ENCODE data around the gene TENM3.

Gene TENM3

DNA sequence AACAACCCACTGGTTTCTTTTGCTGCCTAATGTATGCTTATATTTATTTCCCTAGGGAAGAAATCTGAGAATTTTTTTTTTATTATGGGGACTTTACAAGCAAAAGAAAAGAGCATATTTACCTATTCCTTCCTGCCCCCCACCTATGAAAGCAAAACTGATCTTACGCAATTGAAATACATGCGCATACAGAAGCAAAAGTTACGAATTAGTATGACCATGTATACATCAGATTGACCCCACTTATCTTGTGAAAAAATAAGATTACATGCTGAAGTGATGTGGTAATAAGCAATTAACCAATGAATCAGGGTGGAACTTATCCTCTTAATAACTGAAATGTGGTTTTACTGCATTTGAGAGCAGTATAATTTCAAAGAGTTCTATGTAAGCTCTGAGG, 151.0 kb downstream of the TENM3 start:
- TF ChIP-seq EZH2 (IDR thresholded peaks at IDR 0.05; ENCODE audit: borderline replicate concordance, low read length) (no peak), CTCF (IDR thresholded peaks at IDR 0.05; ENCODE audit: low read length) (no peak)
- Histone ChIP-seq H3K27ac (ENCODE audit: low read depth, low read length, poor library complexity, severe bottlenecking) (no peak overlapping the region), H3K9me2 (ENCODE audit: low read depth, low read length) (no peaks in the 10 kb centered on the region), H3K4me3 (ENCODE audit: low read depth, low read length, poor library complexity, severe bottlenecking) (no peak overlapping the region), H4K20me1 (ENCODE audit: insufficient read depth, low read length) (no peaks in the 10 kb centered on the region), H3K36me3 (ENCODE audit: insufficient read depth, low read length) (no peaks in the 10 kb centered on the region), H3K9ac (ENCODE audit: low read length) (no peak overlapping the region), H3K9me3 (ENCODE audit: low read length) (no peaks in the 10 kb centered on the region), H3K4me1 (ENCODE audit: insufficient read depth, low read length, severe bottlenecking) (no peaks in the 10 kb centered on the region), H2AFZ (ENCODE audit: low read length) (no peak overlapping the region), H3K79me2 (ENCODE audit: insufficient read depth, low read length) (no peaks in the 10 kb centered on the region), H3K27me3 (ENCODE audit: insufficient read depth, low read length) (no peaks in the 10 kb centered on the region), H3K4me2 (ENCODE audit: low read length) (no peak overlapping the region), H3F3A (ENCODE audit: insufficient read depth, low read length) (no peaks in the 10 kb centered on the region)

DNA sequence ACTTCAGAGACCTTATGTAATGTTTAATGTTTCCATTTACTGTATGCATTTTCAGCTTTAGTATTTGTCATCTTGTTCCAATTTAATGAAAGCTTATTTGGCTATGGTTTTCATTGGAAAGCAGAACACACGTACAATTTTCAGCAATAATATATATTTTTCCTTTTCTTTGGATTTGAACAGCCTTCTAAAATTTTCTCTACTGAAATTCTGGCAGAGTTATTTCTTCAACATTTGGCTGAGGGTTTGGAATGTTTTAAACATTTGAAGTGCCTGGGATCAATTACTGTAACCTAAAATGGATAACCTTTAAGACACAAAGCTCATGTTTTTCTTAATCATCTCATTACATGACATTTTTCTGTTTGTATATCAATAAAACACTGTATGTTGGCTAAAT, 156.9 kb downstream of the TENM3 start:
- Histone ChIP-seq H3K4me3 (ENCODE audit: low read depth, low read length, poor library complexity, severe bottlenecking) (no peak overlapping the region), H3K9ac (ENCODE audit: low read length) (no peak overlapping the region), H3K9me2 (ENCODE audit: low read depth, low read length) (no peaks in the 10 kb centered on the region), H4K20me1 (ENCODE audit: insufficient read depth, low read length) (no peaks in the 10 kb centered on the region), H3K27me3 (ENCODE audit: insufficient read depth, low read length) (no peaks in the 10 kb centered on the region), H3K79me2 (ENCODE audit: insufficient read depth, low read length) (no peaks in the 10 kb centered on the region), H3F3A (ENCODE audit: insufficient read depth, low read length) (no peaks in the 10 kb centered on the region), H2AFZ (ENCODE audit: low read length) (no peak overlapping the region), H3K9me3 (ENCODE audit: low read length) (no peaks in the 10 kb centered on the region), H3K4me2 (ENCODE audit: low read length) (no peak overlapping the region), H3K36me3 (ENCODE audit: insufficient read depth, low read length) (no peaks in the 10 kb centered on the region), H3K4me1 (ENCODE audit: insufficient read depth, low read length, severe bottlenecking) (no peaks in the 10 kb centered on the region), H3K27ac (ENCODE audit: low read depth, low read length, poor library complexity, severe bottlenecking) (no peak overlapping the region)
- TF ChIP-seq EZH2 (IDR thresholded peaks at IDR 0.05; ENCODE audit: borderline replicate concordance, low read length) (no peak), CTCF (IDR thresholded peaks at IDR 0.05; ENCODE audit: low read length) (no peak)

DNA sequence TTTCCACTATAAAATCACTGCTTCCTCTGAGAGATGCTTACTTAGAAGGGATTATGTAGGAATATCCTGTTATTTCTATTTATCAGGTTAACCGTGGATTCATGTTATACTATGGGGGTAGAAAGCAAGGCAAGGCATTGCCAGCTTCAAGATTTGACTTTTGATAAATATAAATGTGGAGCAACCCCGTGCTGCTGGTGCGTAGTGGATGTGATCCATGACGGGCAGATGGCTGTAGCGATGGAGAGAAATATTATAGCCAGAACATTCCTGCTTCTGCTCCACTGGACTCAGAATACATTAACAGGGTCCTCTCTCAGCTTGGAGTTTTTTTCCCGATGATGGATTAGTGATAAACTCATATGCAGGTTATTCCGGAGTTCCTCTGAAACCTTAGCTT, 157.6 kb downstream of the TENM3 start:
- no peak overlapping the region for H2AFZ ChIP-seq (ENCODE audit: low read length)
- H3K9me3 ChIP-seq (ENCODE audit: low read length): no peaks in the 10 kb centered on the region
- no peak for TF ChIP-seq EZH2 (IDR thresholded peaks at IDR 0.05; ENCODE audit: borderline replicate concordance, low read length)
- no peak for TF ChIP-seq CTCF (IDR thresholded peaks at IDR 0.05; ENCODE audit: low read length)
- no peaks in the 10 kb centered on the region for H3K27me3 ChIP-seq (ENCODE audit: insufficient read depth, low read length)
- no peak overlapping the region for H3K4me2 ChIP-seq (ENCODE audit: low read length)
- H3K9ac ChIP-seq (ENCODE audit: low read length): no peak overlapping the region
- no peaks in the 10 kb centered on the region for H4K20me1 ChIP-seq (ENCODE audit: insufficient read depth, low read length)
- no peak overlapping the region for H3K4me3 ChIP-seq (ENCODE audit: low read depth, low read length, poor library complexity, severe bottlenecking)
- H3K4me1 ChIP-seq (ENCODE audit: insufficient read depth, low read length, severe bottlenecking): no peaks in the 10 kb centered on the region
- H3K27ac ChIP-seq (ENCODE audit: low read depth, low read length, poor library complexity, severe bottlenecking): no peak overlapping the region
- H3K79me2 ChIP-seq (ENCODE audit: insufficient read depth, low read length): no peaks in the 10 kb centered on the region
- no peaks in the 10 kb centered on the region for H3K9me2 ChIP-seq (ENCODE audit: low read depth, low read length)
- no peaks in the 10 kb centered on the region for H3K36me3 ChIP-seq (ENCODE audit: insufficient read depth, low read length)
- no peaks in the 10 kb centered on the region for H3F3A ChIP-seq (ENCODE audit: insufficient read depth, low read length)
